IMR-90 (cell line): ENCODE data around the gene ZNF302. TPM values are rescaled to one million over a fixed set of nuclear protein-coding genes. Genes with fewer than 3 reads are reported as not detected.

Experiments used
- ATAC-seq: fragments of 200-7000 bp; cut with Tn5 transposase; 2 replicates; pipeline ENCODE4 v1.9.1; 2020; ENCODE audit warnings: low read depth, mild to moderate bottlenecking, moderate library complexity
- BruUV-seq: library from RNA; stranded (reverse); fragments of 400-500 nt; replicated peaks from 2 replicates; lab custom pipeline; 2021; lab: Mats Ljungman, UMichigan
- CTCF ChIA-PET: fragments of 300-600 bp; formaldehyde crosslinking; extraction: SDS; loops from one replicate; lab custom pipeline; 2021; ENCODE audit warnings: antibody characterized with exemption; lab: Yijun Ruan, JAX
- POLR2A ChIA-PET: fragments of 300-600 bp; sonication (Branson Sonifier 250); formaldehyde crosslinking; loops from one replicate; lab custom pipeline; 2022; ENCODE audit warnings: antibody characterized with exemption; ENCODE audit not compliant: unreplicated experiment; lab: Charles Lee
- DNase-seq: peaks from one replicate; pipeline ENCODE4 v3.0.0; 2013
- H2AFZ ChIP-seq: replicated peaks from 2 replicates; pipeline ENCODE3; 2013; ENCODE audit warnings: low read length, mild to moderate bottlenecking; ENCODE audit not compliant: poor library complexity
- H2AK5ac ChIP-seq: 2 replicates; pipeline ENCODE4 v1.6.1; 2013; ENCODE audit warnings: low read depth, low read length, inconsistent platforms
- H2AK9ac ChIP-seq: replicated peaks from 2 replicates; pipeline ENCODE3; 2013; ENCODE audit warnings: mild to moderate bottlenecking, low read depth, low read length, moderate library complexity; ENCODE audit not compliant: poor library complexity
- H2BK120ac ChIP-seq: 2 replicates; pipeline ENCODE4 v1.6.1; 2013; ENCODE audit warnings: low read depth, low read length, inconsistent platforms
- H2BK15ac ChIP-seq: 3 replicates; pipeline ENCODE4 v1.6.1; 2013; ENCODE audit warnings: low read depth, low read length, inconsistent platforms
- H2BK20ac ChIP-seq: 2 replicates; pipeline ENCODE4 v1.6.1; 2013; ENCODE audit warnings: low read depth, mild to moderate bottlenecking, inconsistent platforms, low read length, moderate library complexity
- H2BK5ac ChIP-seq: 2 replicates; pipeline ENCODE4 v1.6.1; 2013; ENCODE audit warnings: mild to moderate bottlenecking, low read depth, low read length, inconsistent platforms; ENCODE audit not compliant: poor library complexity, severe bottlenecking
- H3K14ac ChIP-seq: replicated peaks from 2 replicates; pipeline ENCODE4 v1.6.1; 2013; ENCODE audit warnings: low read depth, low read length, inconsistent platforms
- H3K18ac ChIP-seq: 2 replicates; pipeline ENCODE4 v1.6.1; 2013; ENCODE audit warnings: low read depth, low read length, control low read depth
- H3K23ac ChIP-seq: 2 replicates; pipeline ENCODE4 v1.6.1; 2013; ENCODE audit warnings: low read depth, low read length, inconsistent platforms
- H3K27ac ChIP-seq: 2 replicates; pipeline ENCODE4 v1.5.1; 2013; ENCODE audit warnings: mild to moderate bottlenecking, control low read depth, low read length; ENCODE audit not compliant: insufficient read depth
- H3K27me3 ChIP-seq: 2 replicates; pipeline ENCODE4 v1.6.1; 2013; ENCODE audit warnings: low read length; ENCODE audit not compliant: control insufficient read depth, insufficient read depth
- H3K36me3 ChIP-seq: 2 replicates; pipeline ENCODE4 v1.6.1; 2013; ENCODE audit warnings: low read length, mixed read lengths; ENCODE audit not compliant: control insufficient read depth, insufficient read depth
- H3K4ac ChIP-seq: 2 replicates; pipeline ENCODE4 v1.6.1; 2013; ENCODE audit warnings: low read depth, low read length, inconsistent platforms
- H3K4me1 ChIP-seq: 2 replicates; pipeline ENCODE4 v1.6.1; 2013; ENCODE audit warnings: low read length, mixed read lengths; ENCODE audit not compliant: control insufficient read depth, insufficient read depth
- H3K4me2 ChIP-seq: 2 replicates; pipeline ENCODE4 v1.6.1; 2013; ENCODE audit warnings: low read depth, mild to moderate bottlenecking, control low read depth, low read length, moderate library complexity
- H3K4me3 ChIP-seq: 2 replicates; pipeline ENCODE4 v1.5.1; 2013; ENCODE audit warnings: low read depth, mild to moderate bottlenecking, control low read depth, low read length, moderate library complexity; ENCODE audit not compliant: insufficient read depth
- H3K56ac ChIP-seq: 2 replicates; pipeline ENCODE4 v1.6.1; 2013; ENCODE audit warnings: low read length, inconsistent platforms; ENCODE audit not compliant: insufficient read depth; ENCODE audit errors: extremely low read depth
- H3K79me1 ChIP-seq, 2 experiments: 2 replicates each; pipeline ENCODE4 v1.6.1; 2013; ENCODE audit warnings: low read length in 2 of 2, inconsistent platforms in 1 of 2, low read depth in 1 of 2
- H3K9ac ChIP-seq: 2 replicates; pipeline ENCODE4 v1.6.1; 2013; ENCODE audit warnings: low read depth, low read length, control low read depth
- H3K9me1 ChIP-seq: 2 replicates; pipeline ENCODE4 v1.6.1; 2013; ENCODE audit warnings: low read length, inconsistent platforms; ENCODE audit not compliant: insufficient read depth
- H3K9me3 ChIP-seq: 2 replicates; pipeline ENCODE4 v1.6.1; 2013; ENCODE audit warnings: low read length; ENCODE audit not compliant: control insufficient read depth, insufficient read depth
- H4K20me1 ChIP-seq: 2 replicates; pipeline ENCODE4 v1.6.1; 2013; ENCODE audit warnings: low read length, inconsistent platforms; ENCODE audit not compliant: insufficient read depth
- H4K5ac ChIP-seq: 2 replicates; pipeline ENCODE4 v1.6.1; 2013; ENCODE audit warnings: mild to moderate bottlenecking, low read depth, low read length, control low read depth
- H4K8ac ChIP-seq, 2 experiments: 2 replicates each; pipeline ENCODE4 v1.6.1; 2013; ENCODE audit warnings: low read depth in 2 of 2, low read length in 2 of 2, control low read depth in 1 of 2, inconsistent platforms in 1 of 2
- H4K91ac ChIP-seq: 2 replicates; pipeline ENCODE4 v1.6.1; 2013; ENCODE audit warnings: low read depth, low read length, inconsistent platforms; ENCODE audit not compliant: insufficient read depth
- CEBPB ChIP-seq: IDR thresholded peaks from 2 replicates; pipeline ENCODE4 v1.6.1; 2012; ENCODE audit warnings: low read depth, low read length, improper control_type of control experiment
- CHD1 ChIP-seq: IDR thresholded peaks from 2 replicates; pipeline ENCODE4 v1.6.1; 2012; ENCODE audit warnings: low read depth, low read length, improper control_type of control experiment
- MXI1 ChIP-seq: IDR thresholded peaks from 2 replicates; pipeline ENCODE4 v1.6.1; 2012; ENCODE audit warnings: low read depth, mild to moderate bottlenecking, low read length, moderate library complexity, borderline replicate concordance
- RAD21 ChIP-seq: IDR thresholded peaks from 2 replicates; pipeline ENCODE4 v1.6.1; 2012; ENCODE audit warnings: low read length, improper control_type of control experiment
- RCOR1 ChIP-seq: IDR thresholded peaks from 2 replicates; pipeline ENCODE4 v1.6.1; 2012; ENCODE audit warnings: mild to moderate bottlenecking, low read length, improper control_type of control experiment; ENCODE audit not compliant: insufficient replicate concordance
- RFX5 ChIP-seq: IDR thresholded peaks from 2 replicates; pipeline ENCODE4 v1.8.0; 2012; ENCODE audit warnings: low read depth, mild to moderate bottlenecking, low read length, moderate library complexity
- WGBS, 2 experiments: methylation state at CpG; one replicate each; pipeline versions ENCODE4 v1.1.5 to v1.1.7; 2013; ENCODE audit warnings: missing lambda C conversion rate in 2 of 2; ENCODE audit not compliant: insufficient read length in 1 of 2; ENCODE audit errors: extremely low coverage in 2 of 2; 5-methylcytosine and 5-hydroxymethylcytosine counted together
- dilution Hi-C: fragments of 300-500 bp; cut with HindIII; formaldehyde crosslinking; loops from one replicate; pipeline ENCODE4 v1.14.3; 2018; ENCODE audit warnings: low sequenced_read_pairs; ENCODE audit not compliant: unreplicated experiment
- in situ Hi-C: fragments of 300-500 bp; cut with MboI; formaldehyde crosslinking; loops from 3 replicates; pipeline ENCODE4 v1.14.3; 2019; ENCODE audit warnings: low sequenced_read_pairs, inconsistent platforms, mixed read lengths
- intact Hi-C: fragments of 100-400 bp; cut with micrococcal nuclease; formaldehyde crosslinking; loops from 2 replicates; pipeline ENCODE4 v1.10.0; 2022
- polyA plus RNA-seq, 3 experiments: library from polyadenylated mRNA; depleted of rRNA; stranded (reverse); fragments of >200 nt; gene quantifications; 2 replicates each; pipeline ENCODE4 v1.2.3, GENCODE V29; 2012; ENCODE audit warnings: low replicate concordance in 1 of 3
- total RNA-seq: library from RNA; depleted of rRNA; stranded (reverse); fragments of >200 nt; gene quantifications from 2 replicates; pipeline ENCODE4 v1.2.3, GENCODE V29; 2012

Gene ZNF302
- total and polyA plus RNA-seq, 2 of the 4 experiments (the other 2 are of a cell fraction) = 9.1 to 9.5 TPM

DNA sequence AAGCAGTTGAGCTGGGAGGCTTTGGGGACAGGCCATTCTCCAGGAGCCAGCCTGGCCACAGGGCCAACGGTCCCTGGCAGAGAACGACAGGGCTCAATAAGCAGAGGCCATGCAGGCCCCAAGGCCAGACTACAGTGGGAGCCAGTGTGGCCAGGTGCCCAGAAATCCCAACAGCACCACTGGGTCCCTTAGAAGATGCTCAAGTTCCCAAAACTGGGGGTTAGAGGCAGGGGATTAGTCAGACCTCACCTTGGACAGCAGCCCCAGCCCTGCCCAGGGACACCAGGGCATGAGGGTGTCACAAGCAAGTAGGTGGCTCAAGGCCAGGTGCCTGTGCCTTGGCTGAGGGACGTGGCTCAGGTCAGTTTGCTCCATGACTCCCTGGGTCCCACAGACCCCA lies 13.3 kb upstream of the ZNF302 start:
- H3K56ac ChIP-seq = no peak overlapping the region
- BruUV-seq = no TSS peak
- CTCF ChIA-PET = no interaction called here

More for the DNA sequence above, 13.3 kb upstream of the ZNF302 start:
- 47% methylated on average over 2 of the region's 3 CpGs; no CpG with 5 or more reads in 1 of the 2 experiments for WGBS, 2 experiments
- DNase-seq (no peak), ATAC-seq (no peak)
- no peak for TF ChIP-seq CHD1
- TF ChIP-seq RFX5 = no peak
- TF ChIP-seq MXI1 = no peak
- TF ChIP-seq RCOR1 = no peak
- TF ChIP-seq RAD21 = no peak
- no peak for TF ChIP-seq CEBPB
- H3K23ac ChIP-seq = no peak overlapping the region
- no peak overlapping the region for H2BK120ac ChIP-seq
- H3K27ac ChIP-seq = no peak overlapping the region
- no peaks in the 10 kb centered on the region for H3K27me3 ChIP-seq
- no peak overlapping the region for H3K9ac ChIP-seq
- in situ Hi-C loops (no loop called here), dilution Hi-C loops (no loop called here), intact Hi-C loops (no loop called here)
- H2BK5ac ChIP-seq = no peak overlapping the region
- H4K5ac ChIP-seq = no peak overlapping the region
- no peaks in the 10 kb centered on the region for H3K36me3 ChIP-seq
- no peaks in the 10 kb centered on the region for H3K9me1 ChIP-seq
- no peak overlapping the region for H2AFZ ChIP-seq
- H3K4me1 ChIP-seq = peaks cover 5% of the 10 kb centered on the region
- H3K79me1 ChIP-seq = no peaks in the 10 kb centered on the region
- H3K4me3 ChIP-seq = no peak overlapping the region
- H3K9me3 ChIP-seq = no peaks in the 10 kb centered on the region
- H4K8ac ChIP-seq = no peak overlapping the region
- H2AK9ac ChIP-seq = no peak overlapping the region
- H4K20me1 ChIP-seq = no peaks in the 10 kb centered on the region
- no peak overlapping the region for H2BK20ac ChIP-seq
- no peak overlapping the region for H3K18ac ChIP-seq
- no peak overlapping the region for H3K14ac ChIP-seq
- no peak overlapping the region for H3K4ac ChIP-seq
- no peak overlapping the region for H2BK15ac ChIP-seq
- no peak overlapping the region for H3K4me2 ChIP-seq
- POLR2A ChIA-PET = no interaction called here
- no peak overlapping the region for H4K91ac ChIP-seq
- H2AK5ac ChIP-seq = no peak overlapping the region
